KBM-7 (cell line): ENCODE measurements around the gene CRYBA2.

Source experiments
- DNase-seq: peaks from one replicate; pipeline ENCODE4 v3.0.0-alpha.2; 2015
- in situ Hi-C: fragments of 300-500 bp; cut with MboI; formaldehyde crosslinking; loops from 2 replicates; pipeline ENCODE4 v1.14.3; 2020; ENCODE audit warnings: low sequenced_read_pairs, low pct_unique_long_range_greater_than_20kb, mixed read lengths

CRYBA2 gene

GRCh38 chr2:219001577-219002394 lies 8.6 kb upstream of the CRYBA2 start:
- in situ Hi-C loops: no loop called here
- no peak for DNase-seq

DNA sequence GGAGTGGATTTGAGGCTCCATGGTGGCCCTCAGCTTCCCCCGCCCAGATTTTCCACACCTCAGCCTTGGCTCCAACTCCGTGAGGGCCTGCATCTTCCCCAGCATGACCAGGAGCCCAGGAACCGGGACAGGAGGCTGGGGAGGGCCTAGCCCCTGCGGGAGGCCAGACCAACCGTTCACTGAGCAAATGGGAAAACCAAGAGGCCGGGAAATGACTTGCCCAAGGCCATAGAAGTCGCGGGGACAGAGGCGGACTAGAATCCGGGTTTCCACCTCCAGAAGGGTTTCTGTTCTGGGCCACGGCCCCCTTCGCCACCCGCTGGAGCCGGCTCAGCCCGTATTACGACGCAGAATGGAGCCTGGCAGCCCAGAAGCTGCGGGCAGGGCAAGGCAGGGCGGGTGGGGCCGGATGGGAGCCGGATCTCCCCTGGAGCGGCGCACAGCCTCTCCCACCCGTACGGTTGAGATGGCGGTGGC lies 7.9 kb upstream of the CRYBA2 start:
- no peak for DNase-seq

GRCh38 chr2:219000569-219000960 lies 7.3 kb upstream of the CRYBA2 start:
- DNase-seq: no peak
- in situ Hi-C loops: no loop called here

More for the DNA sequence above, 7.9 kb upstream of the CRYBA2 start:
- in situ Hi-C loops: no loop called here

DNA sequence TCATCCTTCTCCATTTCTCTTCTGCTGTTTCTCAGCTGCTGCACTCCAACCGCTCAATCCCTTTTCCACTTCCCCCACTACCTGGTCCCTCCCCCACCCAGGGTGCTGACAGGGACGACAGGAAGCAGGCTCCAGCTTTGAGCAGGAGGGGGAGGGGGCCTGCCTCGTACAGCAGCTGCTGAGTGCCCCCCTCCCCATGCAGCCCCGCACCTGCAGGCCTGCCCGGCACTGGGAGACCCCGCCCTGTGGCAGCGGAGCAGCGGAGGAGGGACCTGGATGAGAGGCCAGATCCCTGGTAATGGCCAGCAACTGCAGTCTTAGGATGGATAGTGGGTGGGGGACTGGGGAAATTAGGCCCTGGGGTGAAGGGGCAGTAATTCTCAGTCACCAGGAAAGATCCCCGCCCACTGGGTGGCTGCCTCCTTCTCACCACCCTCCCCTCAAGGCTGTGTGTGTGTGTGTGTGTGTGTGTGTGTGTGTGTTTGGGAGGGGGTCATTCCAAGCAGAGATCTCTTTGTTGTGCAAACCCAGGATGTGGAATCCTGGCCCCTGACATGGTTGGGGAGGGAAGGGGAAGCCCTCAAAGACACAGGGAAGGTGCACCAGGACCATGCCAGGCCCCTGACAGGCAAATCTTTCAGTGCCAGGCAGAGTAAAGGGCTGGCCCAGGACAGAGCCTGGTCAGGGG lies 6.8 kb upstream of the CRYBA2 start:
- in situ Hi-C loops: no loop called here

GRCh38 chr2:218999021-218999880 lies 6.0 kb upstream of the CRYBA2 start:
- in situ Hi-C loops: no loop called here
- DNase-seq: no peak

More for the DNA sequence above, 6.8 kb upstream of the CRYBA2 start:
- no peak for DNase-seq

DNA sequence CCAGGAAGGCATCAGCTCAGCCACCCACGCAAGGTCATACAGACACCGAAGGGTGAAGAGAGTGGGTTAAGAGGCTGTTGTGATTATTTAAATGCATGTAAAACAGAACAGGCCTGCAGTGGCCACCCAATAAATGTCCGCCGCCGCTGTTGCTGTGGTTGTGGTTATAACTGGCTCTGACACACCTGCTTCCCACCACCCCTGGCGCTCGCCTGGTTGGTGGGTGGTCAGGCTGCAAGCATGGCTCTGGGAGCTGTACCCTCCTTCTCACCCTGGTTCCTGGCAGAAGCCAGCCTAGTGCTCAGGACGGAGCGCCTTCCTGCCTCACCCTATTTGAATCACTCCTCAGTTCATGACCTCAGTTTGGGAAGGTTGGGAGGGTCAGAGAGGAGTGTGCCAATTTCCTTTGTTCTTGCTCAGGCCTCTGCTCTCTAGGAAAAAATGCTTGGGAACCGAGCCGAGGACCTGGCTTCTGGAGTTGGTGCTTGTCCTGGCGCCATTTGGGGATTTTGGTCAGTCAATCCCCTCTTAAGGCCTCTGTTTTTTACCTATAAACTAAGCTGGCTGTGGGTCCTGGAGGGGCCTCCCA lies 5.3 kb upstream of the CRYBA2 start:
- DNase-seq: no peak
- in situ Hi-C loops: no loop called here

DNA sequence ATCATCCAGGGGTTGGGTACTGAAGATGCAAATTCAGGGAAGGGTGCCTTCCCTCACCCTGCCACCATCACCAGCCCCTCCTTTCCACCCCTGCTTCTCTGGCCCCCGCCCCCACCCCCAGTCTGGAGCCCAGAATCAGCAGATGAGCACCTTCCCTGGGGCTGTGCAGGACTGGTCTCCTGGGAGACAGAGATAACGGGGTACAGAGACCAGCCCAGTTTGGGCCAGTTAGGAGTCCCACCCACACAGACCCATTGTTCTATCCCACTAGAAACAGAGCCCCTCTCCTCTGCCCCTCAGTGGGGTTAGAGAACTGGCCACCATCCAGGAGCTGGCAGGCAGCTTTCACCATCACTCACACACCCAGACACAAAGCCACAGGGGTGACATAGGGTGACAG lies 4.5 kb upstream of the CRYBA2 start:
- DNase-seq: no peak
- in situ Hi-C loops: no loop called here

DNA sequence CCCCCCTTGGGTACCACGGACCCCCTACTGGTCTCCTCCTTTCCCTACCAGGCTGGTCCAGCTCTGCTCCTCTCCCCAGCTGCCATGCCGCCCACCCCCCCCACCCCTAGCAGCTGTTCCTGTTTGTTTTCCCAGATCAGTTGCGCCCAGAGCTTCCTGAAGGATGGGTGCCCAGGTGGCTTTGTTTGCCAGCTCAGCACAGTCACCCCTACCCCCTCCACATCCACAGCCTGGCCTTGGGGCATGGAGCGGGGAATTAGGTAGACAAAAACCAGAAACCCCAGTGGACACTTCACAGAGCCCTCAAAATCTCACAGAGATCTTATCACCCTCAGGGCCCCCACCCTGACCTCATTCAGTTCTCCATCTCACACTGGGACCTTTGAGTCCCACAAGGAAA lies 3.7 kb upstream of the CRYBA2 start:
- DNase-seq: no peak
- in situ Hi-C loops: no loop called here

DNA sequence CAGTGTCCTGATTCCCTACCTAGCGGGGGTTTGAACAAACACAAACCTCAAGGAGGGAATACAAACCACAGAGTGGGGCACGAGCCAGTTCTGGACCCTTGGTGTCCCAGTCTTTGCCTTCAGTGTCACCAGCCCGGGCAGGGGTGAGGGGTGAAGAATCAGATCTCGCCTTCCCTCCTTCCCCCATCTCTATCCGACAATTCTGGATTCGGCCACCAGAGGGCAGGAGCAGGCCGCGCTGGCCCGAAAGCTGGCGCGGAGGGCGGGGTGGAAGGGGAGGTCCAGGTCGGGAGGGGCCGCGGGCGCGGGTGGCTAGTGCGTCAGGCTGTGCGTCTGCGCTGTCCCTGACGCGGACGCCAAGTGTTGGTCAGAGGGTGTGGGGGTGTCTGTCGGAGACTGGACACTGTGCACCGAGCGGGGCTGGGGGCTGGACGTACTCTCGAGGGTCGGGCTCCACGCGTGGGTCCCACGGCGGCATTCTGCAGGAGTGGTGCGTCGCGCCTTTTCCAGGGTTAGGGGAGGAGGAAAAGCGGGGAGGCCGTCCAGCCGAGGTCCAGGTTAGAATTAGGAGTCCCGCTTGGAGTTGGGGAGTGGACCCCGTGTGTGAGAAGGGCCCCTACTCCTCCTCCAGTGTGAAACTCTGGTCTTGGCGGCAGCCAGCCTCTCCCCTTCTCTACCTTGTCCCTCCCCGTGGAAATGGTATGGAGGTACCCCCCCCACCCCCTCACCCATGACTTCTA lies 2.9 kb upstream of the CRYBA2 start:
- DNase-seq: peak; percentile 75
- in situ Hi-C loops: no loop called here

GRCh38 chr2:218995561-218995960 lies 2.3 kb upstream of the CRYBA2 start:
- no peak for DNase-seq
- in situ Hi-C loops: no loop called here

DNA sequence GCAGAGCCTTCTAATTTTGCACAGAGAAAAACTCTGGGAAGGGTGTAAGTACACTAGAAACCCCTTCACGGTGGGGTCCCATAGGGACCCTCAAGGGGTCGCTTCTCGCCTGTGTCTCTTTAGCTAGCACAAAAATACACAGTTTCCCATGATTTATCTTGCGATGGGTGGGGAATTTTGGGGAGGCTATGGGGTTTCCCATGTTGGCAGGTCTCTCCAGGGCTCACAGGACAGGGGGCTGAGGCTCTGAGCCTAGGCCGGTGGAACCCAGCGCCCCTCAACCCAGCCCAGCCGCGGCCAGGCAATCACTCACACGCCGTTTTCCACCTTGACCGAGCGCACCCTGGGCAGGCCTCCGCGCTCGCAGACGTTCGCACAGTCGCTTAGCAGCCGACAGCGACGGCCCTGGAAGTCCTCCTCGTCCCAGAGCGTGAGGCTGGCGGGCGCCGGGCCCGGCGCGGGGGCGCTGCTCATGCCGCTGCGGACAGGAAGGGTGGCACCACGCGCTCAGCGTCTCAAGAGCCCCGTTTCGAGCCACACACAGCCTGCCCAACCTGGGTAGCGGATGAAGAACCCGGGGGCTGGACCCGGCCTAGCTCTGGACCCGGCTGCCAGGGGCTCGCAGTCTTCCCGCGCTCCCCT lies 398 bp downstream of the CRYBA2 start:
- in situ Hi-C loops: no loop called here
- DNase-seq: no peak

GRCh38 chr2:218992196-218992595 lies 1.0 kb downstream of the CRYBA2 start:
- in situ Hi-C loops: no loop called here
- DNase-seq: no peak

- in situ Hi-C loops: no loop called here
Measured at GRCh38 chr2:218991674-218992168, 1.5 kb downstream of the CRYBA2 start.

GRCh38 chr2:218990612-218991011 lies 2.6 kb downstream of the CRYBA2 start:
- in situ Hi-C loops: no loop called here
- DNase-seq: no peak

More at GRCh38 chr2:218991674-218992168, 1.5 kb downstream of the CRYBA2 start:
- no peak for DNase-seq

GRCh38 chr2:218990052-218990451 lies 3.2 kb downstream of the CRYBA2 start:
- DNase-seq: no peak
- in situ Hi-C loops: no loop called here

- in situ Hi-C loops: no loop called here
- DNase-seq: no peak
Measured at GRCh38 chr2:218988650-218989049, 4.6 kb downstream of the CRYBA2 start.

DNA sequence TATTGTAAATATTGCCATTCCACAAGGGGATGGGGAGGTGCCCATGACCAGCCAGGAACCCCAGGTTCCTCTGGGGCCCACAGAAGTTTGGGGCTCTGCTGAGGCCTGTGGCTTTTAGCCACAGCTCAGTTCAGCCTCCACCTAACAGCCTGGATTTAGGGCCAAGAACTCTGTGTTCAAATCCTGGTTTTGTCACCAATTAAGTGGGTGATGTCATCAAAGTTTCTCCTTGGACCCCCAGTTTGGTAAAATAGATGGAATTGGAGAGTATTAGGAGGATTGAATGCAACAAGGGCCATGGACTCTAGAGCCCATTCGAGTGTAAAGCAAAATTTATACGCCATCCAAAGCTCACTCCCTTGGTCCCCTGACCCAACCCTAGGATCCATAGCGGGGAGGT lies 5.1 kb downstream of the CRYBA2 start:
- in situ Hi-C loops: no loop called here
- no peak for DNase-seq

DNA sequence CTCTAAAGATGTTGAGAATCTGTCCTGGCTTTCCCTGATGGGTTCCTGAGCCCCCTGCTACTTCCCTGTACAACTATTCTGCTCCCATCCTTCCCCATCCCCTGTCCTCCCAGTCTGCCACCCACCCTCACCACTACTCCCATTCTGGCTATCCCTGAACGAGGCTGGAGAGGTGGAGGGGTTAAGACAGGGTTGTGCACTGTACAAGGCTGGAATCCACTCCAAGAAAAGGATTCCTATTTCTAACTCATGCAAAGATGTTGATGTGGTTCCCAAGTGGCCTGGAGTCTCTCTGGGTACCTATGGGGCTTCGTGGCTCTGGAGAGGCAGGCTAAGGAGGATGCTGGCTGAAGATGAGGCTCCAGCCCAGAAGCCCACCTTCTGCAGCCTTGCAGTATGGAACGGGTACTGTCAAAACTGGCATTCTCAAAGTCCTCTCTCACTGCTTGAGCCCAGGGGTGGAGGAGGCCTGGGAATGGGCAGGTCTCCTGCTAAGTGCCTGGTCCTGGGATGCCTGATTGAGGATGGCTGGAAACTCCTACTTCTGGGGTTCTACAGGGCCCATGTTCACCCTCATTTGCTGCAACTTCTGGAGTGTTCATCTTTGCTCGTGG lies 7.0 kb downstream of the CRYBA2 start:
- in situ Hi-C loops: no loop called here
- DNase-seq: no peak
